ENCODE measurements around the gene AGPS. TPM values are rescaled to one million over a fixed set of nuclear protein-coding genes. Genes with fewer than 3 reads are reported as not detected.

Gene AGPS
- polyA plus RNA-seq, 1 experiment, result 6.9 TPM

- no peak for DNase-seq (ENCODE audit: low read depth)
- CTCF ChIA-PET, result interaction anchor here (1.7 kb wide), 1 partner anchor 12 kb away, joined by 8 read pairs; no protein-coding TSS in a partner anchor
These were observed 706 bp downstream of the AGPS start for GRCh38 chr2:177393203-177393755.

GRCh38 chr2:177393824-177394593 is 1.4 kb downstream of the AGPS start:
- no peaks in the 10 kb centered on the region for H3K36me3 ChIP-seq (ENCODE audit: control insufficient read depth, insufficient read depth, low read length)
- ChIA-PET POLR2A (no interaction called here), CTCF (no interaction called here)
- TF ChIP-seq CTCF (IDR thresholded peaks at IDR 0.05; ENCODE audit: insufficient read depth, low read depth, low read length), result no peak
- no peaks in the 10 kb centered on the region for H3K27me3 ChIP-seq (ENCODE audit: control insufficient read depth, insufficient read depth, low read length)
- DNase-seq (ENCODE audit: low read depth), result no peak
- H3K4me3 ChIP-seq (ENCODE audit: low read depth, low read length), result no peak overlapping the region; the same call in 1 of the 2 replicates

More at GRCh38 chr2:177393203-177393755, 706 bp downstream of the AGPS start:
- Histone ChIP-seq H3K4me3 (ENCODE audit: low read depth, low read length) (peak overlapping the region; percentile 72), H3K36me3 (ENCODE audit: control insufficient read depth, insufficient read depth, low read length) (no peaks in the 10 kb centered on the region), H3K27me3 (ENCODE audit: control insufficient read depth, insufficient read depth, low read length) (no peaks in the 10 kb centered on the region)
- POLR2A ChIA-PET, result no interaction called here
- no peak for TF ChIP-seq CTCF (IDR thresholded peaks at IDR 0.05; ENCODE audit: insufficient read depth, low read depth, low read length)

GRCh38 chr2:177394594-177394973 is 2.0 kb downstream of the AGPS start:
- no peak for TF ChIP-seq CTCF (IDR thresholded peaks at IDR 0.05; ENCODE audit: insufficient read depth, low read depth, low read length)
- no peak overlapping the region for H3K4me3 ChIP-seq (ENCODE audit: low read depth, low read length)
- no peaks in the 10 kb centered on the region for H3K36me3 ChIP-seq (ENCODE audit: control insufficient read depth, insufficient read depth, low read length)
- no peak for DNase-seq (ENCODE audit: low read depth)
- CTCF ChIA-PET, result no interaction called here
- POLR2A ChIA-PET, result no interaction called here
- no peaks in the 10 kb centered on the region for H3K27me3 ChIP-seq (ENCODE audit: control insufficient read depth, insufficient read depth, low read length)

- H3K36me3 ChIP-seq (ENCODE audit: control insufficient read depth, insufficient read depth, low read length), result no peaks in the 10 kb centered on the region
- no peak for DNase-seq (ENCODE audit: low read depth)
- CTCF ChIA-PET, result interaction anchor here (1.2 kb wide), 1 partner anchor 20 kb away, joined by 4 read pairs; no protein-coding TSS in a partner anchor
- no peak for TF ChIP-seq CTCF (IDR thresholded peaks at IDR 0.05; ENCODE audit: insufficient read depth, low read depth, low read length)
- no peaks in the 10 kb centered on the region for H3K27me3 ChIP-seq (ENCODE audit: control insufficient read depth, insufficient read depth, low read length)
- H3K4me3 ChIP-seq (ENCODE audit: low read depth, low read length), result no peak overlapping the region
- POLR2A ChIA-PET, result no interaction called here
These were observed 2.9 kb downstream of the AGPS start for GRCh38 chr2:177395351-177396065.
